IMR-90 (cell line): ENCODE data around the gene FSIP1. TPM values are rescaled to one million over a fixed set of nuclear protein-coding genes. Genes with fewer than 3 reads are reported as not detected.

Source experiments
- ATAC-seq: fragments of 200-7000 bp; cut with Tn5 transposase; 2 replicates; pipeline ENCODE4 v1.9.1; 2020; ENCODE audit warnings: low read depth, mild to moderate bottlenecking, moderate library complexity
- BruUV-seq: library from RNA; stranded (reverse); fragments of 400-500 nt; replicated peaks from 2 replicates; lab custom pipeline; 2021; lab: Mats Ljungman, UMichigan
- CTCF ChIA-PET: fragments of 300-600 bp; formaldehyde crosslinking; extraction: SDS; loops from one replicate; lab custom pipeline; 2021; ENCODE audit warnings: antibody characterized with exemption; lab: Yijun Ruan, JAX
- POLR2A ChIA-PET: fragments of 300-600 bp; sonication (Branson Sonifier 250); formaldehyde crosslinking; loops from one replicate; lab custom pipeline; 2022; ENCODE audit warnings: antibody characterized with exemption; ENCODE audit not compliant: unreplicated experiment; lab: Charles Lee
- DNase-seq: peaks from one replicate; pipeline ENCODE4 v3.0.0; 2013
- H2AFZ ChIP-seq: replicated peaks from 2 replicates; pipeline ENCODE3; 2013; ENCODE audit warnings: low read length, mild to moderate bottlenecking; ENCODE audit not compliant: poor library complexity
- H2AK5ac ChIP-seq: 2 replicates; pipeline ENCODE4 v1.6.1; 2013; ENCODE audit warnings: low read depth, low read length, inconsistent platforms
- H2AK9ac ChIP-seq: replicated peaks from 2 replicates; pipeline ENCODE3; 2013; ENCODE audit warnings: mild to moderate bottlenecking, low read depth, low read length, moderate library complexity; ENCODE audit not compliant: poor library complexity
- H2BK120ac ChIP-seq: 2 replicates; pipeline ENCODE4 v1.6.1; 2013; ENCODE audit warnings: low read depth, low read length, inconsistent platforms
- H2BK15ac ChIP-seq: 3 replicates; pipeline ENCODE4 v1.6.1; 2013; ENCODE audit warnings: low read depth, low read length, inconsistent platforms
- H2BK20ac ChIP-seq: 2 replicates; pipeline ENCODE4 v1.6.1; 2013; ENCODE audit warnings: low read depth, mild to moderate bottlenecking, inconsistent platforms, low read length, moderate library complexity
- H2BK5ac ChIP-seq: 2 replicates; pipeline ENCODE4 v1.6.1; 2013; ENCODE audit warnings: mild to moderate bottlenecking, low read depth, low read length, inconsistent platforms; ENCODE audit not compliant: poor library complexity, severe bottlenecking
- H3K14ac ChIP-seq: replicated peaks from 2 replicates; pipeline ENCODE4 v1.6.1; 2013; ENCODE audit warnings: low read depth, low read length, inconsistent platforms
- H3K18ac ChIP-seq: 2 replicates; pipeline ENCODE4 v1.6.1; 2013; ENCODE audit warnings: low read depth, low read length, control low read depth
- H3K23ac ChIP-seq: 2 replicates; pipeline ENCODE4 v1.6.1; 2013; ENCODE audit warnings: low read depth, low read length, inconsistent platforms
- H3K27ac ChIP-seq: 2 replicates; pipeline ENCODE4 v1.5.1; 2013; ENCODE audit warnings: mild to moderate bottlenecking, control low read depth, low read length; ENCODE audit not compliant: insufficient read depth
- H3K27me3 ChIP-seq: 2 replicates; pipeline ENCODE4 v1.6.1; 2013; ENCODE audit warnings: low read length; ENCODE audit not compliant: control insufficient read depth, insufficient read depth
- H3K36me3 ChIP-seq: 2 replicates; pipeline ENCODE4 v1.6.1; 2013; ENCODE audit warnings: low read length, mixed read lengths; ENCODE audit not compliant: control insufficient read depth, insufficient read depth
- H3K4ac ChIP-seq: 2 replicates; pipeline ENCODE4 v1.6.1; 2013; ENCODE audit warnings: low read depth, low read length, inconsistent platforms
- H3K4me1 ChIP-seq: 2 replicates; pipeline ENCODE4 v1.6.1; 2013; ENCODE audit warnings: low read length, mixed read lengths; ENCODE audit not compliant: control insufficient read depth, insufficient read depth
- H3K4me2 ChIP-seq: 2 replicates; pipeline ENCODE4 v1.6.1; 2013; ENCODE audit warnings: low read depth, mild to moderate bottlenecking, control low read depth, low read length, moderate library complexity
- H3K4me3 ChIP-seq: 2 replicates; pipeline ENCODE4 v1.5.1; 2013; ENCODE audit warnings: low read depth, mild to moderate bottlenecking, control low read depth, low read length, moderate library complexity; ENCODE audit not compliant: insufficient read depth
- H3K56ac ChIP-seq: 2 replicates; pipeline ENCODE4 v1.6.1; 2013; ENCODE audit warnings: low read length, inconsistent platforms; ENCODE audit not compliant: insufficient read depth; ENCODE audit errors: extremely low read depth
- H3K79me1 ChIP-seq, 2 experiments: 2 replicates each; pipeline ENCODE4 v1.6.1; 2013; ENCODE audit warnings: low read length in 2 of 2, inconsistent platforms in 1 of 2, low read depth in 1 of 2
- H3K9ac ChIP-seq: 2 replicates; pipeline ENCODE4 v1.6.1; 2013; ENCODE audit warnings: low read depth, low read length, control low read depth
- H3K9me1 ChIP-seq: 2 replicates; pipeline ENCODE4 v1.6.1; 2013; ENCODE audit warnings: low read length, inconsistent platforms; ENCODE audit not compliant: insufficient read depth
- H3K9me3 ChIP-seq: 2 replicates; pipeline ENCODE4 v1.6.1; 2013; ENCODE audit warnings: low read length; ENCODE audit not compliant: control insufficient read depth, insufficient read depth
- H4K20me1 ChIP-seq: 2 replicates; pipeline ENCODE4 v1.6.1; 2013; ENCODE audit warnings: low read length, inconsistent platforms; ENCODE audit not compliant: insufficient read depth
- H4K5ac ChIP-seq: 2 replicates; pipeline ENCODE4 v1.6.1; 2013; ENCODE audit warnings: mild to moderate bottlenecking, low read depth, low read length, control low read depth
- H4K8ac ChIP-seq, 2 experiments: 2 replicates each; pipeline ENCODE4 v1.6.1; 2013; ENCODE audit warnings: low read depth in 2 of 2, low read length in 2 of 2, control low read depth in 1 of 2, inconsistent platforms in 1 of 2
- H4K91ac ChIP-seq: 2 replicates; pipeline ENCODE4 v1.6.1; 2013; ENCODE audit warnings: low read depth, low read length, inconsistent platforms; ENCODE audit not compliant: insufficient read depth
- CTCF ChIP-seq: conservative IDR thresholded peaks from 2 replicates; pipeline ENCODE4 v1.5.1; 2012; ENCODE audit warnings: mild to moderate bottlenecking, low read depth, low read length, improper control_type of control experiment
- MXI1 ChIP-seq: IDR thresholded peaks from 2 replicates; pipeline ENCODE4 v1.6.1; 2012; ENCODE audit warnings: low read depth, mild to moderate bottlenecking, low read length, moderate library complexity, borderline replicate concordance
- POLR2A ChIP-seq: IDR thresholded peaks from 2 replicates; pipeline ENCODE4 v1.6.1; 2012; ENCODE audit warnings: mild to moderate bottlenecking, low read depth, low read length
- SMC3 ChIP-seq: fragments of 150-350 bp; IDR thresholded peaks from 2 replicates; pipeline ENCODE4 v1.6.1; 2016; ENCODE audit warnings: low read depth, mild to moderate bottlenecking, antibody characterized with exemption, low read length, moderate library complexity
- WGBS, 2 experiments: methylation state at CpG; one replicate each; pipeline versions ENCODE4 v1.1.5 to v1.1.7; 2013; ENCODE audit warnings: missing lambda C conversion rate in 2 of 2; ENCODE audit not compliant: insufficient read length in 1 of 2; ENCODE audit errors: extremely low coverage in 2 of 2; 5-methylcytosine and 5-hydroxymethylcytosine counted together
- dilution Hi-C: fragments of 300-500 bp; cut with HindIII; formaldehyde crosslinking; loops from one replicate; pipeline ENCODE4 v1.14.3; 2018; ENCODE audit warnings: low sequenced_read_pairs; ENCODE audit not compliant: unreplicated experiment
- in situ Hi-C: fragments of 300-500 bp; cut with MboI; formaldehyde crosslinking; loops from 3 replicates; pipeline ENCODE4 v1.14.3; 2019; ENCODE audit warnings: low sequenced_read_pairs, inconsistent platforms, mixed read lengths
- intact Hi-C: fragments of 100-400 bp; cut with micrococcal nuclease; formaldehyde crosslinking; loops from 2 replicates; pipeline ENCODE4 v1.10.0; 2022
- polyA plus RNA-seq, 3 experiments: library from polyadenylated mRNA; depleted of rRNA; stranded (reverse); fragments of >200 nt; gene quantifications; 2 replicates each; pipeline ENCODE4 v1.2.3, GENCODE V29; 2012; ENCODE audit warnings: low replicate concordance in 1 of 3
- total RNA-seq: library from RNA; depleted of rRNA; stranded (reverse); fragments of >200 nt; gene quantifications from 2 replicates; pipeline ENCODE4 v1.2.3, GENCODE V29; 2012

Gene FSIP1
- total and polyA plus RNA-seq, 2 of the 4 experiments (the other 2 are of a cell fraction), result 0.10 to 0.18 TPM

- no peak overlapping the region for H3K4me3 ChIP-seq
These were observed 182.8 kb downstream of the FSIP1 start for GRCh38 chr15:39599871-39600270.

More at GRCh38 chr15:39599871-39600270, 182.8 kb downstream of the FSIP1 start:
- peaks cover 14% of the 10 kb centered on the region for H3K36me3 ChIP-seq
- intact Hi-C loops (loop anchor here (1.0 to 5.0 kb wide), 3 partner anchors 62 to 157 kb away; no protein-coding TSS in a partner anchor), in situ Hi-C loops (loop anchor here (10.0 kb wide), 1 partner anchor 145 kb away; no protein-coding TSS in a partner anchor), dilution Hi-C loops (no loop called here)
- no peak overlapping the region for H2AFZ ChIP-seq
- no peak overlapping the region for H4K8ac ChIP-seq
- H3K27ac ChIP-seq, result no peak overlapping the region
- TF ChIP-seq MXI1 (no peak), CTCF (no peak), SMC3 (no peak), POLR2A (no peak)
- no peak overlapping the region for H2BK120ac ChIP-seq
- no peak overlapping the region for H3K23ac ChIP-seq
- no peak overlapping the region for H3K4me2 ChIP-seq
- H2AK5ac ChIP-seq, result no peak overlapping the region
- ChIA-PET POLR2A (no interaction called here), CTCF (interaction anchor here (0.6 to 1.2 kb wide), 2 partner anchors 157 to 446 kb away, joined by 4 read pairs; no protein-coding TSS in a partner anchor)
- H3K79me1 ChIP-seq, result peaks cover 0 to 8% of the 10 kb centered on the region in 2 experiments; a peak in 2 of 4 replicates
- H3K18ac ChIP-seq, result no peak overlapping the region
- BruUV-seq, result no TSS peak
- no peak overlapping the region for H4K91ac ChIP-seq
- no peak overlapping the region for H2BK20ac ChIP-seq
- no peak overlapping the region for H2BK15ac ChIP-seq
- H2BK5ac ChIP-seq, result peak overlapping the region; percentile 66
- peaks cover 2% of the 10 kb centered on the region; the same call in 1 of the 2 replicates for H3K4me1 ChIP-seq
- no peak overlapping the region for H4K5ac ChIP-seq
- H3K9ac ChIP-seq, result no peak overlapping the region
- no peak overlapping the region for H3K4ac ChIP-seq
- 0% methylated on average over 1 of the region's 2 CpGs; no CpG with 5 or more reads in 1 of the 2 experiments for WGBS, 2 experiments
- no peak overlapping the region for H2AK9ac ChIP-seq
- H3K9me3 ChIP-seq, result no peaks in the 10 kb centered on the region
- peak; percentile 79 for DNase-seq
- H3K14ac ChIP-seq, result no peak overlapping the region
- peaks cover 5% of the 10 kb centered on the region; the same call in 1 of the 2 replicates for H3K9me1 ChIP-seq
- H3K27me3 ChIP-seq, result no peaks in the 10 kb centered on the region
- ATAC-seq, result peak; percentile 4
- no peak overlapping the region for H3K56ac ChIP-seq
- H4K20me1 ChIP-seq, result peaks cover 43% of the 10 kb centered on the region
